DOHH2 (cell line): ENCODE data around the gene PHYKPL.

Experiments used
- CTCF ChIP-seq: fragments of 200-600 bp; sonication (generic); IDR thresholded peaks from one replicate; pipeline ENCODE4 v1.5.1; 2014; ENCODE audit warnings: antibody characterized with exemption, mild to moderate bottlenecking, low read depth, low read length; ENCODE audit not compliant: poor library complexity, severe bottlenecking
- EZH2phosphoT487 ChIP-seq: fragments of 200-600 bp; sonication (generic); IDR thresholded peaks from 2 replicates; pipeline ENCODE4 v1.6.1; 2017; ENCODE audit warnings: borderline replicate concordance, mild to moderate bottlenecking, antibody characterized with exemption, low read length, moderate library complexity, mixed read lengths

DNA sequence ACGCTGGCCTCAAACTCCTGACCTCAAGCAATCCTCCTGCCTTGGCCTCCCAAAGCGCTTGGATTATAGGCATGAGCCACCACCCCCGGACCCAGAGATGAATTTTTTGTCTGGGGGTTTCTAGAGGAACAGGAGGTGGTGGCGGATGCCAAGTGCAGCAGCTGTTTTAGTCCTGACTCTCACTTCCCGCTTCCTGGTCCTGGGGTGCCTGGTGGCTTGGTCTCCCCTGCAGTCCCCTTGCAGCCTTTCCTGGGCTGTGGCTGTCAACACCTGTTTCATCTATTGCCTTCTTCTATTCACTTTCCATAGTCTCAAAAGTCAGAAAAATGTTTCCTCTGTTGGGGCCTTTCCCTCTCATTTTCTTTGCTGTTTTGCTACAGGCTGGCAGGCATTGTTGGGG lies 72.4 kb downstream of the PHYKPL start:
- TF ChIP-seq CTCF = no peak
- TF ChIP-seq EZH2phosphoT487 = no peak
